Osteocyte (in vitro differentiated cells): Measurements from ENCODE around the gene SPTLC3. TPM values are rescaled to one million over a fixed set of nuclear protein-coding genes. Genes with fewer than 3 reads are reported as not detected.

ENCODE experiments used
- DNase-seq: peaks from one replicate; pipeline ENCODE4 v3.0.0; 2021; ENCODE audit warnings: mixed read lengths; ENCODE audit not compliant: unreplicated experiment; ENCODE audit errors: extremely low spot score
- H3K27ac Mint-ChIP-seq: one replicate; pipeline ENCODE4 v1.8.0; 2021; ENCODE audit warnings: mild to moderate bottlenecking, mixed read lengths; ENCODE audit not compliant: unreplicated experiment
- H3K27me3 Mint-ChIP-seq: one replicate; pipeline ENCODE4 v1.8.0; 2021; ENCODE audit warnings: mixed read lengths; ENCODE audit not compliant: unreplicated experiment
- H3K36me3 Mint-ChIP-seq: one replicate; pipeline ENCODE4 v1.8.0; 2021; ENCODE audit warnings: mixed read lengths; ENCODE audit not compliant: unreplicated experiment
- H3K4me1 Mint-ChIP-seq: one replicate; pipeline ENCODE4 v1.8.0; 2021; ENCODE audit warnings: mixed read lengths; ENCODE audit not compliant: unreplicated experiment
- H3K4me3 Mint-ChIP-seq: one replicate; pipeline ENCODE4 v1.8.0; 2021; ENCODE audit warnings: mild to moderate bottlenecking, moderate library complexity, mixed read lengths; ENCODE audit not compliant: unreplicated experiment
- H3K9me3 Mint-ChIP-seq: one replicate; pipeline ENCODE4 v1.8.0; 2021; ENCODE audit warnings: mixed read lengths; ENCODE audit not compliant: unreplicated experiment
- total RNA-seq: library from RNA; stranded (reverse); gene quantifications from 2 replicates; pipeline ENCODE4 v1.2.1, GENCODE V29; 2021
- TF ChIP-seq, protein P1 (sequence below): fragments of 200-600 bp; sonication (generic); IDR thresholded peaks from 2 replicates; pipeline ENCODE4 v1.5.0; 2021; ENCODE audit warnings: antibody characterized with exemption, mild to moderate bottlenecking, moderate library complexity

The SPTLC3 gene
- total RNA-seq, 1 donor from 2014 or later, result 5.0 TPM

DNA sequence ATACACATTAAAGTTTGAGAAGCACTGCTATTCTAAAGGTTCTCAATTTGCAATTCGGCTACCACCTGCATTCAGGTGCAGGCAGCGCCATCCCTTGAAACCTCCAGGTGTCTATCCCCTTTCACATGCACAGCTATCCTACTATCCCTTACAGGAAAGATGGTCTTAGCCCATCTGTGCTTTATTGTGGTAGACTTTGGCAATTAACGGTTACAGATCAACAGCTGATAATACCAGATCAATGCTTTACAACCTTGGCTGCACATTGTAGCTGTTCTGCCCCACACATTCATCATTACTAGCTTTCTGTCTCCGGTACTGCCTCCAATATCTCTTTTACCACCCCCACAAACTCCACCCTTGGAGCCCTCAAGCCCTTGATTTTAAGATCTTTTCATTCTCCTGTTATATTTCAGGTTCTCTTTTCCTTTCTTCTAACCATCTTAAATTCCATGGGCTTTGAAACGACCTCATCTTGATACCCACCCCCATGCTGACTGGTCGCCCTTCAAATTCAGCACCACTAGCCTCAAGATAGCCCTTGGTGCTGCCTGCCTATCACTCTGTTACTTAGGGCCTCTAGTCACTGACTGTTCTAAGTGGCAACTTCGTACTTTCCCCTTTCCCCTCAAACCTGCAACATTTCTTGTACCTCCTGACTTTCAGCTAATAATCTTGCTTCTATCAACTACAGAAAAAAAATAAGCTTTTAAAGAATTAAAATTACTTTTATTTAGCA is 50.8 kb downstream of the SPTLC3 start:
- no peak overlapping the region for H3K4me3 Mint-ChIP-seq
- H3K9me3 Mint-ChIP-seq, result no peaks in the 10 kb centered on the region
- DNase-seq, result no peak
- no peaks in the 10 kb centered on the region for H3K36me3 Mint-ChIP-seq
- TF ChIP-seq, protein P1, sequence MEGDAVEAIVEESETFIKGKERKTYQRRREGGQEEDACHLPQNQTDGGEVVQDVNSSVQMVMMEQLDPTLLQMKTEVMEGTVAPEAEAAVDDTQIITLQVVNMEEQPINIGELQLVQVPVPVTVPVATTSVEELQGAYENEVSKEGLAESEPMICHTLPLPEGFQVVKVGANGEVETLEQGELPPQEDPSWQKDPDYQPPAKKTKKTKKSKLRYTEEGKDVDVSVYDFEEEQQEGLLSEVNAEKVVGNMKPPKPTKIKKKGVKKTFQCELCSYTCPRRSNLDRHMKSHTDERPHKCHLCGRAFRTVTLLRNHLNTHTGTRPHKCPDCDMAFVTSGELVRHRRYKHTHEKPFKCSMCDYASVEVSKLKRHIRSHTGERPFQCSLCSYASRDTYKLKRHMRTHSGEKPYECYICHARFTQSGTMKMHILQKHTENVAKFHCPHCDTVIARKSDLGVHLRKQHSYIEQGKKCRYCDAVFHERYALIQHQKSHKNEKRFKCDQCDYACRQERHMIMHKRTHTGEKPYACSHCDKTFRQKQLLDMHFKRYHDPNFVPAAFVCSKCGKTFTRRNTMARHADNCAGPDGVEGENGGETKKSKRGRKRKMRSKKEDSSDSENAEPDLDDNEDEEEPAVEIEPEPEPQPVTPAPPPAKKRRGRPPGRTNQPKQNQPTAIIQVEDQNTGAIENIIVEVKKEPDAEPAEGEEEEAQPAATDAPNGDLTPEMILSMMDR, result no peak
- H3K27ac Mint-ChIP-seq, result no peak overlapping the region
- H3K27me3 Mint-ChIP-seq, result peaks cover 12% of the 10 kb centered on the region
- H3K4me1 Mint-ChIP-seq, result no peaks in the 10 kb centered on the region

DNA sequence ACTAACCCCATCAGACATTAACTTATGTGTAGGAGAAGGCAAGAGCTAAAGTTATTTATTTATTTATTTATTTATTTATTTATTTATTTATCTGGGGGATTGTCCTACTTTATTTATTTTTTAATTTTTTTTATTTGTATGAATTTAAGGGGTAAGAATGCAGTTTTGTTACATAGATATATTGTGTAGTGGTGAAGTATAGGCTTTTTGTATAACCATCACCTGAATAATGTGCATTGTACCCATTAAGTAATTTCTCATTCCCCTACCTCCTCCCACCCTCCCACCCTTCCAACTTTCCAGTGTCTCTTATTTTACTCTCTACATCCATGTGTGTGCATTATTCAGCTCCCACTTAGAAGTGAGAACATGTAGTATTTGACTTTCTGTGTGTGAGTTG is 51.6 kb downstream of the SPTLC3 start:
- H3K4me3 Mint-ChIP-seq, result no peak overlapping the region
- H3K36me3 Mint-ChIP-seq, result no peaks in the 10 kb centered on the region
- DNase-seq, result no peak
- no peaks in the 10 kb centered on the region for H3K9me3 Mint-ChIP-seq
- TF ChIP-seq, protein P1, result no peak
- peaks cover 12% of the 10 kb centered on the region for H3K27me3 Mint-ChIP-seq
- no peak overlapping the region for H3K27ac Mint-ChIP-seq
- no peaks in the 10 kb centered on the region for H3K4me1 Mint-ChIP-seq

DNA sequence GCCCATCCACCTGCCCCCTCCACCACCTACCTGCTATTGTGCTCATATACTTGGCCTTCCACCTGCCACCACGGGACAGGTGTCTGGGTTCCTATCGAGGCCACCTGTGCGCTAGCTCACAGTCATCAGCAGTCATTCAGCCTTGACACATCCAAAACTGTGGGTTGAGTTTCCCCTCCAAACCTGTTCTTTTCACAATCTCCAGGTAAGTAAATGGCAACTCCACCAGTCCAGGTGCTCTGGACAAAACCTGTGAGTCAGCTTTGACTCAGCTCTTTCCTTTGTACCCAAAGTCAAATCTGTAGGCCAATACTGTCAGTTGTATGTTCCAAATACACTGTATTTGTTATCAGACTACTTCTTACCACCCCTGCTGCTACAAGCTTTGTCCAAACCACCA is 52.6 kb downstream of the SPTLC3 start:
- TF ChIP-seq, protein P1, result no peak
- Mint-ChIP-seq H3K27ac (no peak overlapping the region), H3K36me3 (no peaks in the 10 kb centered on the region), H3K27me3 (peaks cover 12% of the 10 kb centered on the region), H3K4me1 (no peaks in the 10 kb centered on the region), H3K9me3 (peaks cover 5% of the 10 kb centered on the region), H3K4me3 (no peak overlapping the region)
- DNase-seq, result no peak

DNA sequence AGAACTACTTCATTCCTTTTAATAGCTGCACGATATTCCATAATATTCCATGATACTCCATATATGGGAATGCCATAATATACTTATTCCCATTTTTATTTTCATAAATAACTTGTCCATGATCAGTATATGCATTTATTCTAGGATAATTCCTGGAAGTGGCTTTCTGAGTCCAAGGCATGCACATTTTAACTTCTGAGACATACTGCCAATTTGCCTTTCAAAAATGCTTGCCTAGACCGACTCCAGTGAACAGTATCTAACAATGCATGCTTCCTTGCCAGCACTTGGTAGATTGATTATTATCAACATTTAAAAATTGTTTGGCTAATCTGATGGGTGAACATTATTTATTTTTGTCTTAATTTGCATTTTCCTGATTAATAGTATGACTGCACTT is 54.0 kb downstream of the SPTLC3 start:
- TF ChIP-seq, protein P1, result no peak
- Mint-ChIP-seq H3K9me3 (peaks cover 10% of the 10 kb centered on the region), H3K27ac (no peak overlapping the region), H3K36me3 (no peaks in the 10 kb centered on the region), H3K4me3 (no peak overlapping the region), H3K27me3 (peaks cover 8% of the 10 kb centered on the region), H3K4me1 (no peaks in the 10 kb centered on the region)
- no peak for DNase-seq

DNA sequence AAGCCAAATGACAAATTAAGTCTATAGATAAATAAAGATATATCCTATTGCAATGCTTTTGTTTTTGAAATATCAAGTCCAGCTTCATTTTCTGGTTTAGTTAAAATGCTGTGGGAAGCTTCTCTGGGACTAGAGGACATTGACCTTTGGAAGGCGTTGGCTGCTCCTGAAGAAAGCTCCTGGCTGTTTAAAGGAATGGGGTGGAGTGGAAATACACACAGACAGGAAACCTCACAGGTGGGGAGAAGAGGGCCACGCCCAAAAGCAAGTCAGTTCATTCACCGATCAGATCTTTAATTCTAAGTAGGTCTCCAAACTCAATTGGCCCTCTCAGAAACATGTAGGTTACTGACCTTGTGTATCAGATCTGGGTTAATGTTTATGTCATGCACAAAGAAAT is 59.6 kb downstream of the SPTLC3 start:
- DNase-seq, result no peak
- H3K4me3 Mint-ChIP-seq, result no peak overlapping the region
- TF ChIP-seq, protein P1, result no peak
- H3K36me3 Mint-ChIP-seq, result no peaks in the 10 kb centered on the region
- peaks cover 8% of the 10 kb centered on the region for H3K27me3 Mint-ChIP-seq
- H3K9me3 Mint-ChIP-seq, result peaks cover 10% of the 10 kb centered on the region
- no peaks in the 10 kb centered on the region for H3K4me1 Mint-ChIP-seq
- H3K27ac Mint-ChIP-seq, result no peak overlapping the region
